ENCODE measurements around the gene ATP11C. TPM values are rescaled to one million over a fixed set of nuclear protein-coding genes. Genes with fewer than 3 reads are reported as not detected.

The ATP11C gene
- polyA plus RNA-seq, 3 donors = 1.6 to 6.7 (median 2.5) TPM

- DNase-seq = no peak
- Histone ChIP-seq H3K27me3 (ENCODE audit: control insufficient read depth in 2 of 2, insufficient read depth in 2 of 2, low read length in 2 of 2) (no peaks in the 10 kb centered on the region), H3K9ac (ENCODE audit: insufficient read depth, low read length, poor library complexity, severe bottlenecking) (no peak overlapping the region), H3K4me3 (replicated peaks in 1 of 3; ENCODE audit: low read depth in 2 of 3, low read length in 3 of 3) (no peak overlapping the region), H3K4me1 (ENCODE audit: control insufficient read depth in 1 of 2, insufficient read depth in 2 of 2, low read length in 2 of 2) (peaks cover 8 to 12% of the 10 kb centered on the region in 2 donors), H3K27ac (ENCODE audit: low read depth in 1 of 2, low read length in 2 of 2) (no peak overlapping the region), H3K4me2 (replicated peaks; ENCODE audit: extremely low read depth, low read length, poor library complexity, severe bottlenecking) (no peak overlapping the region), H4K20me1 (ENCODE audit: insufficient read depth, low read length) (peaks cover 36% of the 10 kb centered on the region), H3K79me2 (ENCODE audit: insufficient read depth, low read length) (peaks cover 28% of the 10 kb centered on the region), H3K9me3 (replicated peaks in 1 of 2; ENCODE audit: control insufficient read depth in 1 of 2, insufficient read depth in 1 of 2, low read length in 2 of 2) (no peaks in the 10 kb centered on the region), H2AFZ (ENCODE audit: insufficient read depth, low read depth, low read length, poor library complexity, severe bottlenecking) (no peak overlapping the region), H3K36me3 (replicated peaks in 1 of 2; ENCODE audit: control insufficient read depth in 1 of 2, insufficient read depth in 2 of 2, low read length in 2 of 2) (no peaks in the 10 kb centered on the region)
- Mint-ChIP-seq H3K4me1 (peaks cover 20% of the 10 kb centered on the region), H3K9me3 (peaks cover 0 to 9% (median 2%) of the 10 kb centered on the region in 7 donors), H3K36me3 (peaks cover 0 to 3% of the 10 kb centered on the region in 2 donors), H3K4me3 (no peak overlapping the region), H3K27me3 (ENCODE audit: low read depth in 3 of 3) (peaks cover 0 to 4% (median 0%) of the 10 kb centered on the region in 3 donors), H3K27ac (no peak overlapping the region)
- intact Hi-C loops (cut with micrococcal nuclease) = no loop called here
- WGBS (ENCODE audit: insufficient coverage) = 100% methylated on average over 2 of the region's 5 CpGs
- TF ChIP-seq CTCF (IDR thresholded peaks at IDR 0.05) = no peak
Observed at GRCh38 chrX:139929876-139930275, 3.0 kb downstream of the ATP11C start.

GRCh38 chrX:139924696-139925095 is 8.2 kb downstream of the ATP11C start:
- H3K4me1 Mint-ChIP-seq = peaks cover 23% of the 10 kb centered on the region
- peaks cover 0 to 6% (median 2%) of the 10 kb centered on the region in 7 donors for H3K9me3 Mint-ChIP-seq
- Histone ChIP-seq H3K4me1 (ENCODE audit: control insufficient read depth in 1 of 2, insufficient read depth in 2 of 2, low read length in 2 of 2) (peaks cover 7 to 12% of the 10 kb centered on the region in 2 donors), H4K20me1 (ENCODE audit: insufficient read depth, low read length) (peaks cover 41% of the 10 kb centered on the region), H3K36me3 (replicated peaks in 1 of 2; ENCODE audit: control insufficient read depth in 1 of 2, insufficient read depth in 2 of 2, low read length in 2 of 2) (no peaks in the 10 kb centered on the region), H3K27me3 (ENCODE audit: control insufficient read depth in 2 of 2, insufficient read depth in 2 of 2, low read length in 2 of 2) (no peaks in the 10 kb centered on the region), H3K79me2 (ENCODE audit: insufficient read depth, low read length) (peaks cover 24% of the 10 kb centered on the region), H2AFZ (ENCODE audit: insufficient read depth, low read depth, low read length, poor library complexity, severe bottlenecking) (no peak overlapping the region), H3K9ac (ENCODE audit: insufficient read depth, low read length, poor library complexity, severe bottlenecking) (no peak overlapping the region), H3K9me3 (replicated peaks in 1 of 2; ENCODE audit: control insufficient read depth in 1 of 2, insufficient read depth in 1 of 2, low read length in 2 of 2) (no peaks in the 10 kb centered on the region), H3K27ac (ENCODE audit: low read depth in 1 of 2, low read length in 2 of 2) (no peak overlapping the region), H3K4me3 (replicated peaks in 1 of 3; ENCODE audit: low read depth in 2 of 3, low read length in 3 of 3) (no peak overlapping the region), H3K4me2 (replicated peaks; ENCODE audit: extremely low read depth, low read length, poor library complexity, severe bottlenecking) (no peak overlapping the region)
- H3K4me3 Mint-ChIP-seq = no peak overlapping the region
- no peaks in the 10 kb centered on the region for H3K27me3 Mint-ChIP-seq (ENCODE audit: low read depth in 3 of 3)
- WGBS (ENCODE audit: insufficient coverage) = no CpG with 5 or more reads among the region's 6 CpGs
- no peak overlapping the region for H3K27ac Mint-ChIP-seq
- no peak for TF ChIP-seq CTCF (IDR thresholded peaks at IDR 0.05)
- DNase-seq = no peak
- H3K36me3 Mint-ChIP-seq = peaks cover 5% of the 10 kb centered on the region in 2 donors
- intact Hi-C loops (cut with micrococcal nuclease) = no loop called here
